Liver (tissue), 9 donors: Measurements from ENCODE around the gene MCUR1. TPM values are rescaled to one million over a fixed set of nuclear protein-coding genes. Genes with fewer than 3 reads are reported as not detected.
A peak's percentile ranks its signal among the peaks of the same experiment; 100 is the strongest.

ENCODE experiments used
- DNase-seq: peaks from one replicate; pipeline ENCODE4 v3.0.0-alpha.2; 2017; ENCODE audit warnings: low spot score
- H3K27ac ChIP-seq, 2 donors: one replicate each; pipeline ENCODE4 v1.7.0; 2013; ENCODE audit warnings: inconsistent platforms in 2 of 2, low read length in 2 of 2, control low read depth in 1 of 2, low read depth in 1 of 2, mild to moderate bottlenecking in 1 of 2
- H3K27me3 ChIP-seq, 4 donors: one replicate each; pipeline versions ENCODE4 v1.6.1 to v1.7.0; 2013; ENCODE audit warnings: low read length in 3 of 4, inconsistent platforms in 1 of 4, mild to moderate bottlenecking in 1 of 4, moderate library complexity in 1 of 4; ENCODE audit not compliant: control insufficient read depth in 4 of 4, insufficient read depth in 4 of 4
- H3K36me3 ChIP-seq, 4 donors: one replicate each; pipeline versions ENCODE4 v1.6.1 to v1.7.0; 2013; ENCODE audit warnings: low read length in 3 of 4, mild to moderate bottlenecking in 3 of 4, low read depth in 1 of 4, moderate library complexity in 1 of 4; ENCODE audit not compliant: control insufficient read depth in 4 of 4, insufficient read depth in 3 of 4
- H3K4me1 ChIP-seq, 4 donors: one replicate each; pipeline versions ENCODE4 v1.6.1 to v1.7.0; 2013; ENCODE audit warnings: low read length in 3 of 4, mild to moderate bottlenecking in 3 of 4, moderate library complexity in 1 of 4; ENCODE audit not compliant: control insufficient read depth in 4 of 4, insufficient read depth in 4 of 4
- H3K4me3 ChIP-seq, 3 donors: one replicate each; pipeline versions ENCODE4 v1.6.1 to v1.7.0; 2013; ENCODE audit warnings: low read length in 3 of 3, control low read depth in 1 of 3, low read depth in 1 of 3, mild to moderate bottlenecking in 1 of 3
- H3K9ac ChIP-seq, 2 donors: one replicate each; pipeline ENCODE4 v1.7.0; 2013; ENCODE audit warnings: low read length in 2 of 2, mild to moderate bottlenecking in 2 of 2, moderate library complexity in 2 of 2, control low read depth in 1 of 2, low read depth in 1 of 2
- H3K9me3 ChIP-seq, 4 donors: one replicate each; pipeline versions ENCODE4 v1.6.1 to v1.7.0; 2013; ENCODE audit warnings: low read length in 3 of 4; ENCODE audit not compliant: control insufficient read depth in 4 of 4
- EGR1 ChIP-seq, 2 donors: IDR thresholded peaks; 2 replicates each; pipeline ENCODE4 v1.6.1; 2016 to 2018; ENCODE audit warnings: antibody characterized with exemption in 2 of 2, low read depth in 2 of 2
- FOXA1 ChIP-seq: IDR thresholded peaks from 2 replicates; pipeline ENCODE4 v1.6.1; 2016; ENCODE audit warnings: antibody characterized with exemption
- FOXA2 ChIP-seq: IDR thresholded peaks from 2 replicates; pipeline ENCODE4 v1.6.1; 2016; ENCODE audit warnings: antibody characterized with exemption
- GABPA ChIP-seq, 2 donors: IDR thresholded peaks in 1 of 2; conservative IDR thresholded peaks in 1 of 2; 2 replicates each; pipeline ENCODE4 v1.6.1; 2016; ENCODE audit warnings: antibody characterized with exemption in 2 of 2, mild to moderate bottlenecking in 1 of 2, moderate library complexity in 1 of 2
- HNF4A ChIP-seq, 2 donors: conservative IDR thresholded peaks; 2 replicates each; pipeline ENCODE4 v1.6.1; 2016; ENCODE audit warnings: antibody characterized with exemption in 2 of 2, mild to moderate bottlenecking in 2 of 2
- HNF4G ChIP-seq: IDR thresholded peaks from 2 replicates; pipeline ENCODE4 v1.6.1; 2016; ENCODE audit warnings: antibody characterized with exemption
- JUND ChIP-seq, 2 donors: IDR thresholded peaks; 2 replicates each; pipeline ENCODE4 v1.6.1; 2016; ENCODE audit warnings: antibody characterized with exemption in 2 of 2
- NR2F2 ChIP-seq: IDR thresholded peaks from 2 replicates; pipeline ENCODE4 v1.6.1; 2016; ENCODE audit warnings: antibody characterized with exemption
- RAD21 ChIP-seq, 2 donors: IDR thresholded peaks; 2 replicates each; pipeline ENCODE4 v1.6.1; 2016; ENCODE audit warnings: antibody characterized with exemption in 2 of 2, mild to moderate bottlenecking in 2 of 2
- RXRA ChIP-seq, 2 donors: IDR thresholded peaks; 2 replicates each; pipeline ENCODE4 v1.6.1; 2017 to 2018; ENCODE audit warnings: antibody characterized with exemption in 2 of 2, mild to moderate bottlenecking in 1 of 2
- SP1 ChIP-seq: IDR thresholded peaks from 2 replicates; pipeline ENCODE4 v1.6.1; 2018; ENCODE audit warnings: antibody characterized with exemption, mild to moderate bottlenecking
- TAF1 ChIP-seq: conservative IDR thresholded peaks from 2 replicates; pipeline ENCODE4 v1.6.1; 2016; ENCODE audit warnings: antibody characterized with exemption, mild to moderate bottlenecking
- YY1 ChIP-seq: IDR thresholded peaks from 2 replicates; pipeline ENCODE4 v1.6.1; 2016; ENCODE audit warnings: antibody characterized with exemption, mild to moderate bottlenecking
- WGBS: extraction: QIAGEN DNeasy Blood & Tissue Kit; methylation state at CpG from one replicate; pipeline ENCODE4 v1.1.7; 2013; 5-methylcytosine and 5-hydroxymethylcytosine counted together
- polyA plus RNA-seq, 2 donors: library from polyadenylated mRNA; stranded (reverse) in 1 of 2; unstranded in 1 of 2; fragments of 200-250 nt in 1 of 2; fragments of >200 nt in 1 of 2; fragmentation: Nextera tagmentation in 1 of 2; extraction: Ambion mirVana in 1 of 2; gene quantifications; one replicate each; pipeline versions ENCODE4 v1.2.1 to v1.2.3, GENCODE V29; 2013 to 2015
- total RNA-seq, 2 donors: library from RNA; depleted of rRNA; stranded (reverse); fragments of >200 nt; gene quantifications; one replicate each; pipeline ENCODE4 v1.2.3, GENCODE V29; 2014
- TF ChIP-seq, protein P1 (sequence below): IDR thresholded peaks from 2 replicates; pipeline ENCODE4 v1.6.1; 2016; ENCODE audit warnings: antibody characterized with exemption
- TF ChIP-seq, protein P2 (sequence below): IDR thresholded peaks from 2 replicates; pipeline ENCODE4 v1.6.1; 2016; ENCODE audit warnings: antibody characterized with exemption
- TF ChIP-seq, protein P3 (sequence below): fragments of 150-350 bp; IDR thresholded peaks from 2 replicates; pipeline ENCODE4 v1.5.1; 2017; ENCODE audit warnings: improper control_type of control experiment, low read depth, low read length; ENCODE audit not compliant: missing input control
- TF ChIP-seq, protein P4 (sequence below): IDR thresholded peaks from 2 replicates; pipeline ENCODE4 v1.6.1; 2016; ENCODE audit warnings: antibody characterized with exemption
- TF ChIP-seq, protein P5 (sequence below): IDR thresholded peaks from 2 replicates; pipeline ENCODE4 v1.6.1; 2016; ENCODE audit warnings: antibody characterized with exemption, mild to moderate bottlenecking
- donor health status: healthy.
- donor health status: healthy.
- donor health status: healthy.
- donor health status: healthy.
- donor health status: healthy.

MCUR1 gene
- total and polyA plus RNA-seq, 4 donors, result 7.3 to 17.3 (median 7.4) TPM

DNA sequence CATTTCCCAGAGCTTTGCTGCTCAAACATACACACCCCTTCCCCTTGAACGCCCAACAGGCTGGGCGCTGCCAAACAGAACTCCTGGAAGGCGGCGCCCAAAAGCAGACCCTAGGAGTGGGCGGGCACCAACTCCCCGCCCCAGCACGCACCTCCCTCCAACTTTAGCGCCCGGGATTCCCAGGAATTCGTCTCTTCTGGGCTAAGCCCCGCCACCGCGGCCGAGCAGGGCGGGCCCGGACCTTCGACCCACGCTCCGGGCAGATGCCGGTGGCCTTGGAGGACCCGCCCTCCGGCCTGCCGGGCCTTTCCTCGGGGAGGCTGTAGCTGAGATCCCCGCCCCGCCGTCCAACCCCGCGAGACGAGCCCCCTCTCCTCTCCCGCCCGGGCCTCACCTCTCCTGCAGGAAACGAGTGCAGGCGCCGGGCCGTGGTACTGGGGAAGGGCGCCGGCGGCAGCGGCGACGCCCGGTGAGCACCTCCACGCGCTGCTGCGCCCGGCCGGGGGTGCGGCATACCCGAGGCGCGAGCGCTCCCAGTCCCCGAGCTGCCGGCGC lies 659 bp downstream of the MCUR1 start:
- WGBS, result under 1% methylated on average over 56 of the region's 56 CpGs
- no peak for TF ChIP-seq RXRA (IDR thresholded peaks at IDR 0.05)
- TF ChIP-seq, protein P1, sequence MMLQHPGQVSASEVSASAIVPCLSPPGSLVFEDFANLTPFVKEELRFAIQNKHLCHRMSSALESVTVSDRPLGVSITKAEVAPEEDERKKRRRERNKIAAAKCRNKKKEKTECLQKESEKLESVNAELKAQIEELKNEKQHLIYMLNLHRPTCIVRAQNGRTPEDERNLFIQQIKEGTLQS, result no peak
- no peak for TF ChIP-seq EGR1 (IDR thresholded peaks at IDR 0.05; ENCODE audit: low read depth in 2 of 2)
- TF ChIP-seq HNF4A (conservative IDR thresholded peaks at IDR 0.05), result peak; percentile 39 to 56
- peak; percentile 15 for TF ChIP-seq HNF4G
- TF ChIP-seq SP1, result peak; percentile 44
- TF ChIP-seq JUND (IDR thresholded peaks at IDR 0.05), result no peak
- H3K4me1 ChIP-seq, result peaks cover 17 to 42% (median 32%) of the 10 kb centered on the region in 4 donors

DNA sequence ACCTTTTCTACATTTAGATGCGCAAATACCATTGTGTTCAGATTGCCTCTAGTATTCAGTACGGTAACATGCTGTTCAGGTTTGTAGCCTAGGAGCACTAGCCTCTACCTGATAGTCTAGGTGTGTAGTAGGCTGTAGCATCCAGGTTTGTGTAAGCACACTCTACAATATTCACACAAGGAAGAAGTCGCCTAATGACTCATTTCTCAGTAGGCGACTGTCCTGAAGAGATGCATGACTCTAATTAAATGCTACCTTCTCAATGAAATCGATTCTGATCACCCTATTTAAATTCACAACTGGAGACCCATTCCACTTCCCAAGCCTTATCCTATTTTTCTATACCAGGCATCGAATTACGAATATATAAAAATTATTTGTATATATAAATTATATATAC lies 1.3 kb downstream of the MCUR1 start:
- no peak for TF ChIP-seq FOXA2
- no peak for TF ChIP-seq EGR1 (IDR thresholded peaks at IDR 0.05; ENCODE audit: low read depth in 2 of 2)
- no peak for TF ChIP-seq GABPA (IDR thresholded peaks at IDR 0.05 in 1 of 2, conservative IDR thresholded peaks at IDR 0.05 in 1 of 2)
- no peak for TF ChIP-seq SP1
- TF ChIP-seq, protein P1, result no peak
- no peak for TF ChIP-seq YY1
- no peak for TF ChIP-seq TAF1
- no peak for TF ChIP-seq RXRA (IDR thresholded peaks at IDR 0.05)
- no peak for TF ChIP-seq FOXA1
- TF ChIP-seq, protein P2, sequence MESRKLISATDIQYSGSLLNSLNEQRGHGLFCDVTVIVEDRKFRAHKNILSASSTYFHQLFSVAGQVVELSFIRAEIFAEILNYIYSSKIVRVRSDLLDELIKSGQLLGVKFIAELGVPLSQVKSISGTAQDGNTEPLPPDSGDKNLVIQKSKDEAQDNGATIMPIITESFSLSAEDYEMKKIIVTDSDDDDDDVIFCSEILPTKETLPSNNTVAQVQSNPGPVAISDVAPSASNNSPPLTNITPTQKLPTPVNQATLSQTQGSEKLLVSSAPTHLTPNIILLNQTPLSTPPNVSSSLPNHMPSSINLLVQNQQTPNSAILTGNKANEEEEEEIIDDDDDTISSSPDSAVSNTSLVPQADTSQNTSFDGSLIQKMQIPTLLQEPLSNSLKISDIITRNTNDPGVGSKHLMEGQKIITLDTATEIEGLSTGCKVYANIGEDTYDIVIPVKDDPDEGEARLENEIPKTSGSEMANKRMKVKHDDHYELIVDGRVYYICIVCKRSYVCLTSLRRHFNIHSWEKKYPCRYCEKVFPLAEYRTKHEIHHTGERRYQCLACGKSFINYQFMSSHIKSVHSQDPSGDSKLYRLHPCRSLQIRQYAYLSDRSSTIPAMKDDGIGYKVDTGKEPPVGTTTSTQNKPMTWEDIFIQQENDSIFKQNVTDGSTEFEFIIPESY, result no peak
- TF ChIP-seq, protein P3, sequence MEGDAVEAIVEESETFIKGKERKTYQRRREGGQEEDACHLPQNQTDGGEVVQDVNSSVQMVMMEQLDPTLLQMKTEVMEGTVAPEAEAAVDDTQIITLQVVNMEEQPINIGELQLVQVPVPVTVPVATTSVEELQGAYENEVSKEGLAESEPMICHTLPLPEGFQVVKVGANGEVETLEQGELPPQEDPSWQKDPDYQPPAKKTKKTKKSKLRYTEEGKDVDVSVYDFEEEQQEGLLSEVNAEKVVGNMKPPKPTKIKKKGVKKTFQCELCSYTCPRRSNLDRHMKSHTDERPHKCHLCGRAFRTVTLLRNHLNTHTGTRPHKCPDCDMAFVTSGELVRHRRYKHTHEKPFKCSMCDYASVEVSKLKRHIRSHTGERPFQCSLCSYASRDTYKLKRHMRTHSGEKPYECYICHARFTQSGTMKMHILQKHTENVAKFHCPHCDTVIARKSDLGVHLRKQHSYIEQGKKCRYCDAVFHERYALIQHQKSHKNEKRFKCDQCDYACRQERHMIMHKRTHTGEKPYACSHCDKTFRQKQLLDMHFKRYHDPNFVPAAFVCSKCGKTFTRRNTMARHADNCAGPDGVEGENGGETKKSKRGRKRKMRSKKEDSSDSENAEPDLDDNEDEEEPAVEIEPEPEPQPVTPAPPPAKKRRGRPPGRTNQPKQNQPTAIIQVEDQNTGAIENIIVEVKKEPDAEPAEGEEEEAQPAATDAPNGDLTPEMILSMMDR, result no peak
- TF ChIP-seq RAD21 (IDR thresholded peaks at IDR 0.05), result no peak
- no peak for TF ChIP-seq HNF4A (conservative IDR thresholded peaks at IDR 0.05)
- TF ChIP-seq, protein P4, sequence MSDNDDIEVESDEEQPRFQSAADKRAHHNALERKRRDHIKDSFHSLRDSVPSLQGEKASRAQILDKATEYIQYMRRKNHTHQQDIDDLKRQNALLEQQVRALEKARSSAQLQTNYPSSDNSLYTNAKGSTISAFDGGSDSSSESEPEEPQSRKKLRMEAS, result no peak
- TF ChIP-seq JUND (IDR thresholded peaks at IDR 0.05), result no peak
- TF ChIP-seq, protein P5, sequence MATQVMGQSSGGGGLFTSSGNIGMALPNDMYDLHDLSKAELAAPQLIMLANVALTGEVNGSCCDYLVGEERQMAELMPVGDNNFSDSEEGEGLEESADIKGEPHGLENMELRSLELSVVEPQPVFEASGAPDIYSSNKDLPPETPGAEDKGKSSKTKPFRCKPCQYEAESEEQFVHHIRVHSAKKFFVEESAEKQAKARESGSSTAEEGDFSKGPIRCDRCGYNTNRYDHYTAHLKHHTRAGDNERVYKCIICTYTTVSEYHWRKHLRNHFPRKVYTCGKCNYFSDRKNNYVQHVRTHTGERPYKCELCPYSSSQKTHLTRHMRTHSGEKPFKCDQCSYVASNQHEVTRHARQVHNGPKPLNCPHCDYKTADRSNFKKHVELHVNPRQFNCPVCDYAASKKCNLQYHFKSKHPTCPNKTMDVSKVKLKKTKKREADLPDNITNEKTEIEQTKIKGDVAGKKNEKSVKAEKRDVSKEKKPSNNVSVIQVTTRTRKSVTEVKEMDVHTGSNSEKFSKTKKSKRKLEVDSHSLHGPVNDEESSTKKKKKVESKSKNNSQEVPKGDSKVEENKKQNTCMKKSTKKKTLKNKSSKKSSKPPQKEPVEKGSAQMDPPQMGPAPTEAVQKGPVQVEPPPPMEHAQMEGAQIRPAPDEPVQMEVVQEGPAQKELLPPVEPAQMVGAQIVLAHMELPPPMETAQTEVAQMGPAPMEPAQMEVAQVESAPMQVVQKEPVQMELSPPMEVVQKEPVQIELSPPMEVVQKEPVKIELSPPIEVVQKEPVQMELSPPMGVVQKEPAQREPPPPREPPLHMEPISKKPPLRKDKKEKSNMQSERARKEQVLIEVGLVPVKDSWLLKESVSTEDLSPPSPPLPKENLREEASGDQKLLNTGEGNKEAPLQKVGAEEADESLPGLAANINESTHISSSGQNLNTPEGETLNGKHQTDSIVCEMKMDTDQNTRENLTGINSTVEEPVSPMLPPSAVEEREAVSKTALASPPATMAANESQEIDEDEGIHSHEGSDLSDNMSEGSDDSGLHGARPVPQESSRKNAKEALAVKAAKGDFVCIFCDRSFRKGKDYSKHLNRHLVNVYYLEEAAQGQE, result no peak
- no peak for TF ChIP-seq NR2F2
- TF ChIP-seq HNF4G, result no peak
- 62% methylated on average over 7 of the region's 7 CpGs for WGBS
- Histone ChIP-seq H3K36me3 (peaks cover 0 to 4% (median 0%) of the 10 kb centered on the region in 4 donors), H3K4me1 (peaks cover 17 to 42% (median 32%) of the 10 kb centered on the region in 4 donors), H3K9ac (peak overlapping the region in 1 of 2 donors; percentile 69), H3K27ac (no peak overlapping the region), H3K9me3 (no peaks in the 10 kb centered on the region), H3K27me3 (no peaks in the 10 kb centered on the region), H3K4me3 (peak overlapping the region in 1 of 3 donors; percentile 99)
- DNase-seq, result no peak

More for the DNA sequence above, 659 bp downstream of the MCUR1 start:
- Histone ChIP-seq H3K4me3 (peak overlapping the region; percentile 76 to 99 (median 83)), H3K36me3 (peaks cover 0 to 2% (median 0%) of the 10 kb centered on the region in 4 donors), H3K9ac (peak overlapping the region; percentile 60 to 69), H3K27me3 (no peaks in the 10 kb centered on the region), H3K9me3 (no peaks in the 10 kb centered on the region), H3K27ac (peak overlapping the region; percentile 95 to 97)
- DNase-seq, result peak; percentile 75
